Endothelial cell of umbilical vein (primary cell): Measurements from ENCODE around the gene LEAP2.

Experiments
- CTCF ChIP-seq, 2 donors: IDR thresholded peaks; 1 replicate in 1 of 2; 2 replicates in 1 of 2; pipeline ENCODE4 v1.5.1; 2011; ENCODE audit warnings: low read length in 2 of 2, mild to moderate bottlenecking in 2 of 2, moderate library complexity in 2 of 2, control low read depth in 1 of 2, inconsistent platforms in 1 of 2, low read depth in 1 of 2; ENCODE audit not compliant: insufficient read depth in 1 of 2; ENCODE audit errors: extremely low read depth in 1 of 2
- MAX ChIP-seq: IDR thresholded peaks from 2 replicates; pipeline ENCODE4 v1.6.1; 2011; ENCODE audit not compliant: insufficient read depth, insufficient read length
- POLR2AphosphoS5 ChIP-seq: IDR thresholded peaks from 2 replicates; pipeline ENCODE4 v1.6.1; 2012; ENCODE audit warnings: low read depth, mild to moderate bottlenecking, control low read depth, low read length, moderate library complexity; ENCODE audit not compliant: insufficient read depth

GRCh38 chr5:132884548-132884947 is 11.1 kb downstream of the LEAP2 start:
- TF ChIP-seq CTCF (IDR thresholded peaks at IDR 0.05; ENCODE audit: extremely low read depth in 1 of 2, insufficient read depth in 1 of 2, low read depth in 1 of 2, low read length in 2 of 2) (no peak), MAX (no peak), POLR2AphosphoS5 (no peak)
